Gastroesophageal sphincter (tissue), 4 donors: ENCODE results near the gene UCKL1. TPM values are rescaled to one million over a fixed set of nuclear protein-coding genes. Genes with fewer than 3 reads are reported as not detected.

Source experiments
- ATAC-seq: fragments of 150-250 bp; one replicate; pipeline ENCODE4 v1.9.1; 2016; ENCODE audit warnings: mild to moderate bottlenecking, moderate library complexity
- H3K27ac ChIP-seq, 4 donors: fragments of 200-600 bp; sonication (generic) in 3 of 4; 1 replicate in 3 of 4; 2 replicates in 1 of 4; pipeline ENCODE4 v1.5.1; 2016 to 2019
- H3K27me3 ChIP-seq: fragments of 200-600 bp; sonication (generic); one replicate; pipeline ENCODE4 v1.5.1; 2019
- H3K36me3 ChIP-seq, 2 donors: fragments of 200-600 bp; sonication (generic); one replicate each; pipeline ENCODE4 v1.5.1; 2019; ENCODE audit warnings: control low read depth in 1 of 2
- H3K4me1 ChIP-seq, 3 donors: fragments of 200-600 bp; sonication (generic); 1 replicate in 2 of 3; 2 replicates in 1 of 3; pipeline ENCODE4 v1.5.1; 2016 to 2019; ENCODE audit warnings: control low read depth in 2 of 3
- H3K4me3 ChIP-seq, 2 donors: fragments of 200-600 bp; sonication (generic); one replicate each; pipeline ENCODE4 v1.5.1; 2019; ENCODE audit warnings: mild to moderate bottlenecking in 1 of 2, moderate library complexity in 1 of 2
- H3K9me3 ChIP-seq, 3 donors: fragments of 200-600 bp; sonication (generic); one replicate each; pipeline ENCODE4 v1.5.1; 2017 to 2019; ENCODE audit warnings: control low read depth in 2 of 3
- EP300 ChIP-seq: sonication (generic); formaldehyde crosslinking; IDR thresholded peaks from one replicate; pipeline ENCODE4 v1.6.1; 2017; ENCODE audit warnings: antibody characterized with exemption, mild to moderate bottlenecking
- POLR2A ChIP-seq, 2 donors: fragments of 450-650 bp; IDR thresholded peaks; one replicate each; pipeline ENCODE4 v1.6.1; 2017; ENCODE audit warnings: antibody characterized with exemption in 2 of 2, mild to moderate bottlenecking in 2 of 2, moderate library complexity in 1 of 2
- POLR2AphosphoS5 ChIP-seq: sonication (generic); formaldehyde crosslinking; IDR thresholded peaks from one replicate; pipeline ENCODE4 v1.6.1; 2017; ENCODE audit warnings: antibody characterized with exemption
- WGBS, 2 donors: methylation state at CpG; one replicate each; pipeline ENCODE4 v1.1.5; 2018; ENCODE audit warnings: low coverage in 1 of 2; 5-methylcytosine and 5-hydroxymethylcytosine counted together
- total RNA-seq, 4 donors: library from RNA; depleted of rRNA; stranded (reverse); fragments of >200 nt; gene quantifications; one replicate each; pipeline ENCODE4 v1.1.0, GENCODE V29; 2016
- TF ChIP-seq, protein P1 (sequence below), 4 experiments: fragments of 200-600 bp in 2 of 4; fragments of 450-650 bp in 2 of 4; sonication (generic) in 1 of 4; IDR thresholded peaks; one replicate each; pipeline ENCODE4 v1.5.1; 2017 to 2019; ENCODE audit warnings: antibody characterized with exemption in 4 of 4, mild to moderate bottlenecking in 2 of 4, moderate library complexity in 2 of 4

Gene UCKL1
- total RNA-seq, 4 donors from 2014 or later, result 19.8 to 27.7 (median 22.6) TPM

DNA sequence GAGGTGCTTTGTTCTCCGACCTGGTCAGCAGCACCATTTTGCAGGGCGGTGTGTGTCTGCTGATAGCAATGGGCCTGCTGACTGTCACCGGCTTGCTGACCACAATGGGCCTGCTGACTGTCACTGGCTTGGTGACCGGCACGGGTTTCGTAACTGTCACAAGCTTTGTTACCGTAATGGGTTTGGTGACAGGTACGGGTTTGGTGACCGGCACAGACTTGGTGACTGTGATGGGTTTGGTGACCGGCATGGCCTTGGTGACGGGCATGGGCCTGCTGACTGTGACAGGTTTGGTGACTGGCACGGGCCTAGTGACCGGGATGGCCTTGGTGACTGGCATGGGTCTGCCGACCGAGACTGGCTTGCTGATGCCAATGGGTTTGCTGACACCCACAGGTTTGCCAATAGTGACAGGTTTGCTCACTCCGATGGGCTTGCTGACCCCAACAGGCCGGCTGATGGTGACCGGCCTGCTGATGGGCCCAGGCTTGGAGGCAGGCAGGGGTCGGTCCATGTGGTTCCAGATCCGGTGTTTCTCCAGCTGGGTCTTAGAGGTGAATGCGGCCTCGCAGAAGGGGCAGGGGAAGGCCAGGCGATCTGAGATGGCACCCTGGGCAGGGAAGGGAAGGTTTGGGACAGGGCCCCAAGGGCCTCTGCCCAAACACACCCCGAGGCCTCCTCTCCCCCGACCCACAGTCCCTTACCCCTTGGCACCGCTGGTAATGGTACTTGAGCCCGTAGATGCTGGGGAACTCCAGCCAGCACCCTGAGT is 10.1 kb upstream of the UCKL1 start:
- no peak for ATAC-seq
- Histone ChIP-seq H3K27me3 (no peaks in the 10 kb centered on the region), H3K36me3 (peaks cover 0 to 53% of the 10 kb centered on the region in 2 donors), H3K4me1 (peaks cover 0 to 23% (median 17%) of the 10 kb centered on the region in 3 donors), H3K4me3 (no peak overlapping the region), H3K9me3 (no peaks in the 10 kb centered on the region), H3K27ac (no peak overlapping the region)
- 89% methylated on average over 3 of the region's 27 CpGs; no CpG with 5 or more reads in 1 of the 2 donors for WGBS, 2 donors
- no peak for TF ChIP-seq EP300
- no peak for TF ChIP-seq POLR2A (IDR thresholded peaks at IDR 0.05)
- TF ChIP-seq, protein P1, sequence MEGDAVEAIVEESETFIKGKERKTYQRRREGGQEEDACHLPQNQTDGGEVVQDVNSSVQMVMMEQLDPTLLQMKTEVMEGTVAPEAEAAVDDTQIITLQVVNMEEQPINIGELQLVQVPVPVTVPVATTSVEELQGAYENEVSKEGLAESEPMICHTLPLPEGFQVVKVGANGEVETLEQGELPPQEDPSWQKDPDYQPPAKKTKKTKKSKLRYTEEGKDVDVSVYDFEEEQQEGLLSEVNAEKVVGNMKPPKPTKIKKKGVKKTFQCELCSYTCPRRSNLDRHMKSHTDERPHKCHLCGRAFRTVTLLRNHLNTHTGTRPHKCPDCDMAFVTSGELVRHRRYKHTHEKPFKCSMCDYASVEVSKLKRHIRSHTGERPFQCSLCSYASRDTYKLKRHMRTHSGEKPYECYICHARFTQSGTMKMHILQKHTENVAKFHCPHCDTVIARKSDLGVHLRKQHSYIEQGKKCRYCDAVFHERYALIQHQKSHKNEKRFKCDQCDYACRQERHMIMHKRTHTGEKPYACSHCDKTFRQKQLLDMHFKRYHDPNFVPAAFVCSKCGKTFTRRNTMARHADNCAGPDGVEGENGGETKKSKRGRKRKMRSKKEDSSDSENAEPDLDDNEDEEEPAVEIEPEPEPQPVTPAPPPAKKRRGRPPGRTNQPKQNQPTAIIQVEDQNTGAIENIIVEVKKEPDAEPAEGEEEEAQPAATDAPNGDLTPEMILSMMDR (IDR thresholded peaks at IDR 0.05), result no peak
- TF ChIP-seq POLR2AphosphoS5, result no peak

DNA sequence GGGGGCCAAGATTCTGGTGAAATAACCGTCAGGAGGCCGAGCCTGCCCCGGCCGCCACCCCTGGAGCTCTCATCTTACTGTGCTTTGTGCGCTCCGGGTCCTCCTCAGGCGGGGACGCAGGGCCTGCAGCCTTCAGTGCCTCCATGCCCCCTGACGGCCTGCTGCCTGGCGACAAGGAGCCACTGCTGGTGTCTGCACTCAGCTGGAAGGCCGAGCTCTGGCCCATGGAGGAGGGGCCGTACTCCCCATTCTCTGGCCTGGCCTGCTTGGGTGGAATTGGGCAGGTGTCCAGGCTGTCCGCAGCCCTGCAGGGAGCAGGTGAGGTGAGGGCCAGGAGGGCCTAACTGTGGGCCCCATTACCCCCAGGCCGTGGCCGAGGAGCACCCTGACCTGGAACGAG is 8.2 kb upstream of the UCKL1 start:
- H3K4me3 ChIP-seq, result no peak overlapping the region
- TF ChIP-seq, protein P1 (IDR thresholded peaks at IDR 0.05), result no peak
- TF ChIP-seq POLR2A (IDR thresholded peaks at IDR 0.05) (no peak), POLR2AphosphoS5 (no peak), EP300 (no peak)
- H3K36me3 ChIP-seq, result peaks cover 0 to 73% of the 10 kb centered on the region in 2 donors
- peaks cover 0 to 14% (median 11%) of the 10 kb centered on the region in 3 donors for H3K4me1 ChIP-seq
- no CpG with 5 or more reads among the region's 16 CpGs for WGBS, 2 donors
- H3K27ac ChIP-seq, result no peak overlapping the region
- no peaks in the 10 kb centered on the region for H3K27me3 ChIP-seq
- no peaks in the 10 kb centered on the region for H3K9me3 ChIP-seq
- ATAC-seq, result no peak

DNA sequence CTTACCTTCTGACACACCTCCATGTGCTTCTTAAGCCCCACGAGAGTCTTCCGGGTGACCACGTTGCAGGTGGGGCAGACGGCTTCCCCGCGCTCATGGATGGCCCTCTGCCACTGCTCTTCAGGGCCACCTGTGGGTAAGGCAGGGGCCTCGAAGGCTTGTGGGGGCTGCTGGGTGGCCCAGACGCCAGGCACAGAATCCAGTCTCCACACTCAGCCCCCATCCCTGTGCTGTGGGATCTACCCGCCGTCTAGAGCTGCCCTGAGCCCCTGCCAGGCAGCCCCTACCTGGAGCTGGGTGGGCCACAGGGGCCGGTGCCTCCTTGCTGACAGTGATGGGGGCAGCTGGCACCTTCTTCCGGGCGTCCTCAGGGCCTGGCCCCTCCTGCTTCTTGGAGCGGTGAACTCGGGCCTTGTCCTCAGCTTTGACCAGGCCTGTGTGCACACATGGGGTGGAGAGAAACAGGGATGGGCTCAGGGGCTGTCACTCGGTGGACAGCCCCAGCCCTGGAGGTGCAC is 7.6 kb upstream of the UCKL1 start:
- H3K4me3 ChIP-seq, result no peak overlapping the region
- H3K4me1 ChIP-seq, result peaks cover 0 to 10% (median 8%) of the 10 kb centered on the region in 3 donors
- TF ChIP-seq POLR2AphosphoS5 (no peak), EP300 (no peak), POLR2A (IDR thresholded peaks at IDR 0.05) (no peak)
- TF ChIP-seq, protein P1 (IDR thresholded peaks at IDR 0.05), result no peak
- H3K27ac ChIP-seq, result no peak overlapping the region
- H3K36me3 ChIP-seq, result peaks cover 0 to 78% of the 10 kb centered on the region in 2 donors
- H3K9me3 ChIP-seq, result no peaks in the 10 kb centered on the region
- H3K27me3 ChIP-seq, result no peaks in the 10 kb centered on the region
- ATAC-seq, result no peak
- WGBS, 2 donors, result no CpG with 5 or more reads among the region's 16 CpGs

DNA sequence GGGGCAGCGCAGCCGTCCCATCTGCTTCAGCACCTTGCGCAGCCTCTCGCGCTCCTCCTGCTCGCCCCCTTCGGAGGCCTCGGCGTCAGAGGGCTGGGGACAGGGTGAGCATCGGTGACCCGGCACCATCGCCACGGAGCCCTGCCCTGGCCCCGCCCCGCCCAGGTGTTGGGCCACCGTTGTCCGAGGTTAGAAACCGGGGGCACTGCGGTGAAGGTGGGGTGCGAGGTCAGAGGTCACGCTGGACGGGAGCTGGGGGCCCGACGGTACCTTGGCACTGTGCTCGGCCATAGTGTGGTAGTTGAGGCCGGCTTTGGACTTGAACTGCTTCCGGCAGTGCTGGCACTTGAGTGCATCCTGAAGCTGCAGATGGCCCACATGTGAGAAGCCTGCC is 7.1 kb upstream of the UCKL1 start:
- H3K9me3 ChIP-seq, result no peaks in the 10 kb centered on the region
- ATAC-seq, result no peak
- TF ChIP-seq, protein P1 (IDR thresholded peaks at IDR 0.05), result no peak
- TF ChIP-seq POLR2A (IDR thresholded peaks at IDR 0.05) (no peak), POLR2AphosphoS5 (no peak), EP300 (no peak)
- peaks cover 0 to 6% (median 3%) of the 10 kb centered on the region in 3 donors for H3K4me1 ChIP-seq
- no peak overlapping the region for H3K27ac ChIP-seq
- no CpG with 5 or more reads among the region's 27 CpGs for WGBS, 2 donors
- no peak overlapping the region for H3K4me3 ChIP-seq
- H3K27me3 ChIP-seq, result no peaks in the 10 kb centered on the region
- peaks cover 0 to 83% of the 10 kb centered on the region in 2 donors for H3K36me3 ChIP-seq
